GM23338 (cell line): ENCODE data around the gene TNIP1. TPM values are rescaled to one million over a fixed set of nuclear protein-coding genes. Genes with fewer than 3 reads are reported as not detected.

Experiments used
- ATAC-seq: fragments of 200-7000 bp; cut with Tn5 transposase; 3 replicates; pipeline ENCODE4 v1.9.1; 2020
- DNase-seq: peaks from one replicate; pipeline ENCODE4 v3.0.0-alpha.2; 2015; ENCODE audit warnings: low spot score
- H2AFZ ChIP-seq: fragments of 200-600 bp; sonication (generic); 2 replicates; pipeline ENCODE4 v1.8.0; 2016; ENCODE audit warnings: antibody characterized with exemption, mild to moderate bottlenecking, moderate library complexity
- H3F3A ChIP-seq: fragments of 200-600 bp; sonication (generic); replicated peaks from 2 replicates; pipeline ENCODE4 v1.8.0; 2017; ENCODE audit warnings: antibody characterized with exemption, mixed run types, low read depth
- H3K27ac ChIP-seq: fragments of 200-600 bp; sonication (generic); 2 replicates; pipeline ENCODE4 v1.6.1; 2016; ENCODE audit warnings: low read depth
- H3K27me3 ChIP-seq: fragments of 200-600 bp; sonication (generic); 2 replicates; pipeline ENCODE4 v1.8.0; 2016; ENCODE audit warnings: mild to moderate bottlenecking, mixed run types, moderate library complexity; ENCODE audit not compliant: insufficient read depth
- H3K36me3 ChIP-seq: fragments of 200-600 bp; sonication (generic); 2 replicates; pipeline ENCODE4 v1.8.0; 2016; ENCODE audit warnings: mild to moderate bottlenecking; ENCODE audit not compliant: insufficient read depth
- H3K4me1 ChIP-seq: fragments of 200-600 bp; sonication (generic); 2 replicates; pipeline ENCODE4 v1.8.0; 2016; ENCODE audit warnings: mild to moderate bottlenecking, moderate library complexity; ENCODE audit not compliant: insufficient read depth
- H3K4me2 ChIP-seq: fragments of 200-600 bp; sonication (generic); 2 replicates; pipeline ENCODE4 v1.7.1; 2017; ENCODE audit warnings: mixed run types
- H3K4me3 ChIP-seq: fragments of 200-600 bp; sonication (generic); 2 replicates; pipeline ENCODE4 v1.6.1; 2016; ENCODE audit warnings: mixed run types
- H3K79me2 ChIP-seq: fragments of 200-600 bp; sonication (generic); replicated peaks from 2 replicates; pipeline ENCODE4 v1.8.0; 2017; ENCODE audit warnings: mild to moderate bottlenecking; ENCODE audit not compliant: insufficient read depth
- H3K9me2 ChIP-seq: fragments of 200-600 bp; sonication (generic); 2 replicates; pipeline ENCODE4 v1.8.0; 2017; ENCODE audit not compliant: insufficient read depth
- H4K20me1 ChIP-seq: fragments of 200-600 bp; sonication (generic); replicated peaks from 2 replicates; pipeline ENCODE4 v1.8.0; 2017; ENCODE audit warnings: mild to moderate bottlenecking; ENCODE audit not compliant: insufficient read depth
- H3K27ac Mint-ChIP-seq: 2 replicates; pipeline ENCODE4 v1.8.0; 2020; ENCODE audit warnings: inconsistent platforms, mild to moderate bottlenecking, moderate library complexity, mixed read lengths
- H3K27me3 Mint-ChIP-seq: 3 replicates; pipeline ENCODE4 v1.8.0; 2022; ENCODE audit warnings: low read depth, mild to moderate bottlenecking, moderate library complexity, mixed read lengths, inconsistent platforms; ENCODE audit not compliant: insufficient read depth, poor library complexity
- H3K36me3 Mint-ChIP-seq: 3 replicates; pipeline ENCODE4 v1.8.0; 2021; ENCODE audit warnings: low read depth, mild to moderate bottlenecking, inconsistent platforms, moderate library complexity, mixed read lengths
- H3K4me1 Mint-ChIP-seq: 3 replicates; pipeline ENCODE4 v1.8.0; 2020; ENCODE audit warnings: mild to moderate bottlenecking, inconsistent platforms, mixed read lengths
- H3K4me3 Mint-ChIP-seq: 3 replicates; pipeline ENCODE4 v1.8.0; 2021; ENCODE audit warnings: moderate library complexity, mild to moderate bottlenecking, inconsistent platforms, mixed read lengths
- H3K9me3 Mint-ChIP-seq: 3 replicates; pipeline ENCODE4 v1.8.0; 2020; ENCODE audit warnings: moderate library complexity, mild to moderate bottlenecking, inconsistent platforms, mixed read lengths
- CREB1 ChIP-seq: fragments of 250-450 bp; sonication (Bioruptor Pico); IDR thresholded peaks from 2 replicates; pipeline ENCODE4 v1.5.0; 2020; ENCODE audit warnings: low read depth, mild to moderate bottlenecking, moderate library complexity
- CTCF ChIP-seq, 2 experiments: fragments of 200-600 bp in 1 of 2; sonication (generic) in 1 of 2; conservative IDR thresholded peaks; 2 replicates each; pipeline versions ENCODE4 v1.5.1 to v1.6.1; 2016 to 2017; ENCODE audit warnings: antibody characterized with exemption in 2 of 2, low read depth in 2 of 2, mild to moderate bottlenecking in 2 of 2, moderate library complexity in 1 of 2
- ETS1 ChIP-seq: IDR thresholded peaks from 2 replicates; pipeline ENCODE4 v1.6.1; 2016; ENCODE audit warnings: antibody characterized with exemption
- EZH2 ChIP-seq: fragments of 200-600 bp; sonication (generic); IDR thresholded peaks from one replicate; pipeline ENCODE4 v1.8.0; 2017; ENCODE audit warnings: antibody characterized with exemption, mild to moderate bottlenecking, low read depth; ENCODE audit not compliant: unreplicated experiment
- EZH2phosphoT487 ChIP-seq: fragments of 200-600 bp; sonication (generic); IDR thresholded peaks from one replicate; pipeline ENCODE4 v1.8.1; 2018; ENCODE audit warnings: antibody characterized with exemption; ENCODE audit not compliant: unreplicated experiment
- JUNB ChIP-seq: IDR thresholded peaks from one replicate; pipeline ENCODE4 v1.6.1; 2016; ENCODE audit warnings: antibody characterized with exemption; ENCODE audit not compliant: unreplicated experiment
- NANOG ChIP-seq: IDR thresholded peaks from 2 replicates; pipeline ENCODE4 v1.6.1; 2016; ENCODE audit warnings: antibody characterized with exemption, borderline replicate concordance
- POLR2AphosphoS5 ChIP-seq: IDR thresholded peaks from 2 replicates; pipeline ENCODE4 v1.6.1; 2016; ENCODE audit warnings: antibody characterized with exemption, low read depth
- STAT1 ChIP-seq: IDR thresholded peaks from one replicate; pipeline ENCODE4 v1.6.1; 2016; ENCODE audit warnings: antibody characterized with exemption; ENCODE audit not compliant: unreplicated experiment
- ZNF114 ChIP-seq: fragments of 250-450 bp; sonication (Bioruptor Pico); IDR thresholded peaks from 2 replicates; pipeline ENCODE4 v1.5.0; 2020; ENCODE audit warnings: mild to moderate bottlenecking, moderate library complexity
- ZNF331 ChIP-seq: fragments of 250-450 bp; sonication (Bioruptor Pico); IDR thresholded peaks from 2 replicates; pipeline ENCODE4 v1.5.0; 2020; ENCODE audit warnings: low read depth, mild to moderate bottlenecking, moderate library complexity
- polyA plus RNA-seq: library from polyadenylated mRNA; unstranded; fragments of >200 nt; fragmentation: Nextera tagmentation; extraction: Ambion mirVana; gene quantifications from 2 replicates; pipeline ENCODE4 v1.2.1, GENCODE V29; 2016
- total RNA-seq: library from RNA; depleted of rRNA; stranded (reverse); fragments of >200 nt; shearing (Covaris generic); gene quantifications from 2 replicates; pipeline ENCODE4 v1.2.3, GENCODE V29; 2014
- TF ChIP-seq, protein P1 (sequence below): fragments of 250-450 bp; sonication (Bioruptor Pico); IDR thresholded peaks from 2 replicates; pipeline ENCODE4 v1.5.0; 2020; ENCODE audit warnings: mild to moderate bottlenecking, moderate library complexity
- TF ChIP-seq, protein P2 (sequence below): IDR thresholded peaks from one replicate; pipeline ENCODE4 v1.6.1; 2018; ENCODE audit warnings: antibody characterized with exemption; ENCODE audit not compliant: unreplicated experiment

Gene TNIP1
- total and polyA plus RNA-seq, 2 experiments from 2014 or later, result 10.3 to 29.6 TPM

GRCh38 chr5:151031554-151031953 lies 49.3 kb downstream of the TNIP1 start:
- no peak for DNase-seq
- no peak for TF ChIP-seq CTCF (conservative IDR thresholded peaks at IDR 0.05; ENCODE audit: low read depth in 2 of 2)
- no peak for TF ChIP-seq ZNF331 (CRISPR knock-in tag)
- TF ChIP-seq EZH2phosphoT487, result no peak
- no peak for TF ChIP-seq JUNB
- no peak for TF ChIP-seq CREB1 (CRISPR knock-in tag)
- TF ChIP-seq POLR2AphosphoS5, result no peak
- TF ChIP-seq STAT1, result no peak
- TF ChIP-seq, protein P1, sequence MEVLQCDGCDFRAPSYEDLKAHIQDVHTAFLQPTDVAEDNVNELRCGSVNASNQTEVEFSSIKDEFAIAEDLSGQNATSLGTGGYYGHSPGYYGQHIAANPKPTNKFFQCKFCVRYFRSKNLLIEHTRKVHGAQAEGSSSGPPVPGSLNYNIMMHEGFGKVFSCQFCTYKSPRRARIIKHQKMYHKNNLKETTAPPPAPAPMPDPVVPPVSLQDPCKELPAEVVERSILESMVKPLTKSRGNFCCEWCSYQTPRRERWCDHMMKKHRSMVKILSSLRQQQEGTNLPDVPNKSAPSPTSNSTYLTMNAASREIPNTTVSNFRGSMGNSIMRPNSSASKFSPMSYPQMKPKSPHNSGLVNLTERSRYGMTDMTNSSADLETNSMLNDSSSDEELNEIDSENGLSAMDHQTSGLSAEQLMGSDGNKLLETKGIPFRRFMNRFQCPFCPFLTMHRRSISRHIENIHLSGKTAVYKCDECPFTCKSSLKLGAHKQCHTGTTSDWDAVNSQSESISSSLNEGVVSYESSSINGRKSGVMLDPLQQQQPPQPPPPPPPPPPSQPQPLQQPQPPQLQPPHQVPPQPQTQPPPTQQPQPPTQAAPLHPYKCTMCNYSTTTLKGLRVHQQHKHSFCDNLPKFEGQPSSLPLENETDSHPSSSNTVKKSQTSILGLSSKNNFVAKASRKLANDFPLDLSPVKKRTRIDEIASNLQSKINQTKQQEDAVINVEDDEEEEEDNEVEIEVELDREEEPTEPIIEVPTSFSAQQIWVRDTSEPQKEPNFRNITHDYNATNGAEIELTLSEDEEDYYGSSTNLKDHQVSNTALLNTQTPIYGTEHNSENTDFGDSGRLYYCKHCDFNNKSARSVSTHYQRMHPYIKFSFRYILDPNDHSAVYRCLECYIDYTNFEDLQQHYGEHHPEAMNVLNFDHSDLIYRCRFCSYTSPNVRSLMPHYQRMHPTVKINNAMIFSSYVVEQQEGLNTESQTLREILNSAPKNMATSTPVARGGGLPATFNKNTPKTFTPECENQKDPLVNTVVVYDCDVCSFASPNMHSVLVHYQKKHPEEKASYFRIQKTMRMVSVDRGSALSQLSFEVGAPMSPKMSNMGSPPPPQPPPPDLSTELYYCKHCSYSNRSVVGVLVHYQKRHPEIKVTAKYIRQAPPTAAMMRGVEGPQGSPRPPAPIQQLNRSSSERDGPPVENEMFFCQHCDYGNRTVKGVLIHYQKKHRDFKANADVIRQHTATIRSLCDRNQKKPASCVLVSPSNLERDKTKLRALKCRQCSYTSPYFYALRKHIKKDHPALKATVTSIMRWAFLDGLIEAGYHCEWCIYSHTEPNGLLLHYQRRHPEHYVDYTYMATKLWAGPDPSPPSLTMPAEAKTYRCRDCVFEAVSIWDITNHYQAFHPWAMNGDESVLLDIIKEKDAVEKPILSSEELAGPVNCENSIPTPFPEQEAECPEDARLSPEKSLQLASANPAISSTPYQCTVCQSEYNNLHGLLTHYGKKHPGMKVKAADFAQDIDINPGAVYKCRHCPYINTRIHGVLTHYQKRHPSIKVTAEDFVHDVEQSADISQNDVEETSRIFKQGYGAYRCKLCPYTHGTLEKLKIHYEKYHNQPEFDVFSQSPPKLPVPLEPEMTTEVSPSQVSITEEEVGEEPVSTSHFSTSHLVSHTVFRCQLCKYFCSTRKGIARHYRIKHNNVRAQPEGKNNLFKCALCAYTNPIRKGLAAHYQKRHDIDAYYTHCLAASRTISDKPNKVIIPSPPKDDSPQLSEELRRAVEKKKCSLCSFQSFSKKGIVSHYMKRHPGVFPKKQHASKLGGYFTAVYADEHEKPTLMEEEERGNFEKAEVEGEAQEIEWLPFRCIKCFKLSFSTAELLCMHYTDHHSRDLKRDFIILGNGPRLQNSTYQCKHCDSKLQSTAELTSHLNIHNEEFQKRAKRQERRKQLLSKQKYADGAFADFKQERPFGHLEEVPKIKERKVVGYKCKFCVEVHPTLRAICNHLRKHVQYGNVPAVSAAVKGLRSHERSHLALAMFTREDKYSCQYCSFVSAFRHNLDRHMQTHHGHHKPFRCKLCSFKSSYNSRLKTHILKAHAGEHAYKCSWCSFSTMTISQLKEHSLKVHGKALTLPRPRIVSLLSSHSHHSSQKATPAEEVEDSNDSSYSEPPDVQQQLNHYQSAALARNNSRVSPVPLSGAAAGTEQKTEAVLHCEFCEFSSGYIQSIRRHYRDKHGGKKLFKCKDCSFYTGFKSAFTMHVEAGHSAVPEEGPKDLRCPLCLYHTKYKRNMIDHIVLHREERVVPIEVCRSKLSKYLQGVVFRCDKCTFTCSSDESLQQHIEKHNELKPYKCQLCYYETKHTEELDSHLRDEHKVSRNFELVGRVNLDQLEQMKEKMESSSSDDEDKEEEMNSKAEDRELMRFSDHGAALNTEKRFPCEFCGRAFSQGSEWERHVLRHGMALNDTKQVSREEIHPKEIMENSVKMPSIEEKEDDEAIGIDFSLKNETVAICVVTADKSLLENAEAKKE, result no peak
- no peak for TF ChIP-seq ZNF114 (CRISPR knock-in tag)
- TF ChIP-seq, protein P2, sequence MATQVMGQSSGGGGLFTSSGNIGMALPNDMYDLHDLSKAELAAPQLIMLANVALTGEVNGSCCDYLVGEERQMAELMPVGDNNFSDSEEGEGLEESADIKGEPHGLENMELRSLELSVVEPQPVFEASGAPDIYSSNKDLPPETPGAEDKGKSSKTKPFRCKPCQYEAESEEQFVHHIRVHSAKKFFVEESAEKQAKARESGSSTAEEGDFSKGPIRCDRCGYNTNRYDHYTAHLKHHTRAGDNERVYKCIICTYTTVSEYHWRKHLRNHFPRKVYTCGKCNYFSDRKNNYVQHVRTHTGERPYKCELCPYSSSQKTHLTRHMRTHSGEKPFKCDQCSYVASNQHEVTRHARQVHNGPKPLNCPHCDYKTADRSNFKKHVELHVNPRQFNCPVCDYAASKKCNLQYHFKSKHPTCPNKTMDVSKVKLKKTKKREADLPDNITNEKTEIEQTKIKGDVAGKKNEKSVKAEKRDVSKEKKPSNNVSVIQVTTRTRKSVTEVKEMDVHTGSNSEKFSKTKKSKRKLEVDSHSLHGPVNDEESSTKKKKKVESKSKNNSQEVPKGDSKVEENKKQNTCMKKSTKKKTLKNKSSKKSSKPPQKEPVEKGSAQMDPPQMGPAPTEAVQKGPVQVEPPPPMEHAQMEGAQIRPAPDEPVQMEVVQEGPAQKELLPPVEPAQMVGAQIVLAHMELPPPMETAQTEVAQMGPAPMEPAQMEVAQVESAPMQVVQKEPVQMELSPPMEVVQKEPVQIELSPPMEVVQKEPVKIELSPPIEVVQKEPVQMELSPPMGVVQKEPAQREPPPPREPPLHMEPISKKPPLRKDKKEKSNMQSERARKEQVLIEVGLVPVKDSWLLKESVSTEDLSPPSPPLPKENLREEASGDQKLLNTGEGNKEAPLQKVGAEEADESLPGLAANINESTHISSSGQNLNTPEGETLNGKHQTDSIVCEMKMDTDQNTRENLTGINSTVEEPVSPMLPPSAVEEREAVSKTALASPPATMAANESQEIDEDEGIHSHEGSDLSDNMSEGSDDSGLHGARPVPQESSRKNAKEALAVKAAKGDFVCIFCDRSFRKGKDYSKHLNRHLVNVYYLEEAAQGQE, result no peak
- TF ChIP-seq NANOG, result no peak
- TF ChIP-seq ETS1, result no peak
- TF ChIP-seq EZH2, result no peak
- H3F3A ChIP-seq, result no peaks in the 10 kb centered on the region
- ATAC-seq, result no peak
- H3K4me1 ChIP-seq, result no peaks in the 10 kb centered on the region
- Mint-ChIP-seq H3K9me3 (no peaks in the 10 kb centered on the region; the same call in 2 of the 3 replicates), H3K27ac (no peak overlapping the region), H3K4me3 (no peak overlapping the region), H3K4me1 (no peaks in the 10 kb centered on the region), H3K36me3 (peaks cover 19% of the 10 kb centered on the region), H3K27me3 (peaks cover 4% of the 10 kb centered on the region)
- H3K4me2 ChIP-seq, result no peak overlapping the region
- no peak overlapping the region for H3K27ac ChIP-seq
- H3K9me2 ChIP-seq, result no peaks in the 10 kb centered on the region
- no peaks in the 10 kb centered on the region for H4K20me1 ChIP-seq
- H3K36me3 ChIP-seq, result peaks cover 6% of the 10 kb centered on the region; the same call in 1 of the 2 replicates
- no peaks in the 10 kb centered on the region for H3K79me2 ChIP-seq
- H3K27me3 ChIP-seq, result no peaks in the 10 kb centered on the region
- H3K4me3 ChIP-seq, result no peak overlapping the region
- no peak overlapping the region for H2AFZ ChIP-seq
